Measurements from ENCODE around the gene GPR34. TPM values are rescaled to one million over a fixed set of nuclear protein-coding genes. Genes with fewer than 3 reads are reported as not detected.

The GPR34 gene, protein sequence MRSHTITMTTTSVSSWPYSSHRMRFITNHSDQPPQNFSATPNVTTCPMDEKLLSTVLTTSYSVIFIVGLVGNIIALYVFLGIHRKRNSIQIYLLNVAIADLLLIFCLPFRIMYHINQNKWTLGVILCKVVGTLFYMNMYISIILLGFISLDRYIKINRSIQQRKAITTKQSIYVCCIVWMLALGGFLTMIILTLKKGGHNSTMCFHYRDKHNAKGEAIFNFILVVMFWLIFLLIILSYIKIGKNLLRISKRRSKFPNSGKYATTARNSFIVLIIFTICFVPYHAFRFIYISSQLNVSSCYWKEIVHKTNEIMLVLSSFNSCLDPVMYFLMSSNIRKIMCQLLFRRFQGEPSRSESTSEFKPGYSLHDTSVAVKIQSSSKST
- 10 to 100 TPM; 16.2 to 66.3 (median 55.6) TPM for total RNA-seq

DNA sequence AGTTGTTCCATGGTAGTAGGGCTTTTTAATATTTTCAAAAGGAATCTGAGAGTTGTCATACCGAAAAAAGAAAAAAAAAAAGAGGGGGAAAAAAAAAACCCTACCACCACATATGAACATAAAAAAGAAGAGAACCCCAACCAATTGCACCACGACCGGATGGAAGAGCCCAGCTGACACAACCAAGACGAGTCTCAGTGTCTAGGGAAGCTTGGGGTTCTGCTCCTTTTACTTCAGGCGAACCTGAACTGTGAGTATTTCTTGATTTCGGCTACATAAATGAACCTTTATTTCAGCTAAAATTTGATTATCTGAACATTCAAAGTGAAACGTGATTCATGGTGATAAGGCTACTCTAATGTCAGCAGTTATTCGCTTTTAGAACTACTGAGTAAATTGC lies at the start of gene GPR34:
TSS of gene GPR34 (plus strand) at position 139 of the 400 bp plus-strand sequence. CDS start 6,661 bp downstream, outside the sequence.
- TF ChIP-seq, protein P1, sequence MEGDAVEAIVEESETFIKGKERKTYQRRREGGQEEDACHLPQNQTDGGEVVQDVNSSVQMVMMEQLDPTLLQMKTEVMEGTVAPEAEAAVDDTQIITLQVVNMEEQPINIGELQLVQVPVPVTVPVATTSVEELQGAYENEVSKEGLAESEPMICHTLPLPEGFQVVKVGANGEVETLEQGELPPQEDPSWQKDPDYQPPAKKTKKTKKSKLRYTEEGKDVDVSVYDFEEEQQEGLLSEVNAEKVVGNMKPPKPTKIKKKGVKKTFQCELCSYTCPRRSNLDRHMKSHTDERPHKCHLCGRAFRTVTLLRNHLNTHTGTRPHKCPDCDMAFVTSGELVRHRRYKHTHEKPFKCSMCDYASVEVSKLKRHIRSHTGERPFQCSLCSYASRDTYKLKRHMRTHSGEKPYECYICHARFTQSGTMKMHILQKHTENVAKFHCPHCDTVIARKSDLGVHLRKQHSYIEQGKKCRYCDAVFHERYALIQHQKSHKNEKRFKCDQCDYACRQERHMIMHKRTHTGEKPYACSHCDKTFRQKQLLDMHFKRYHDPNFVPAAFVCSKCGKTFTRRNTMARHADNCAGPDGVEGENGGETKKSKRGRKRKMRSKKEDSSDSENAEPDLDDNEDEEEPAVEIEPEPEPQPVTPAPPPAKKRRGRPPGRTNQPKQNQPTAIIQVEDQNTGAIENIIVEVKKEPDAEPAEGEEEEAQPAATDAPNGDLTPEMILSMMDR (IDR thresholded peaks at IDR 0.05; ENCODE audit: low read depth) = no peak

DNA sequence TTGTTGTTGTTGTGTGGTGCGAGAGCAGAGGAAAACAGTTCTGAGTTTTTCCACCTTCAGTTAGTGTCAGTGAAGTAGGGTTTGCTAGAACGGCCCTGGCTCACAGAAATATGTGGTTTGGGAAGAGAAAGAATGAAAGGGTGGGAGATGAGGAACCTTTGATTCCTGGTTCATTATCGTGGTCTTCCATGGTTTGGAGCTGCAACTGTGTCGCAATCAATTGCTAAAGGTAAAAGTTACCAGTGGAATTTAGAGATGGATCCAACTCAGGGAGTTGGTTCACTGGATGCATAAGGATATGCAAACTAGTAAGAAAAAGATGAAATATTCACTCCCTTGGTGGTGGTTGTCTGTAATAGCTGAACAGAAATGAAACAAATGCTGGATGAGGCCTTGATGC lies 35.6 kb upstream of the GPR34 start:
- TF ChIP-seq, protein P1 (IDR thresholded peaks at IDR 0.05; ENCODE audit: low read depth) = no peak

DNA sequence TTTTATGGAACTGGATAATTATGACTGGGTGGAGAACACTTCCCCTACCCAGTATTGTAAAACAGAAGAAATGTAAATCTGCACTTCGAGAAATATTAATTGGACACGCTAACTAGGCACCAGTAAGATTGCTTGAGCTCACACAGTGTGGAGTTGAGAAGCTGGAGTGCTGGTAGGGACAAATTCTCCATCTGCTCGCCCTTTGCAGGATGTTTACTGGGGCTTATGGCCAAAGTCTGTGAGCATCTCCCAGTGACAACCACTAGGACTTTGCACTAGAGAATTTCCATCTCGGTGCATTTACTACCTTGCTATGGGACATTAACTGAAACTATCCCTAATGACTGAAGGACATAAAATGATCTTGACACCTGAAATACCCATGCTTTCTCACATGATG lies 33.7 kb upstream of the GPR34 start:
- TF ChIP-seq, protein P1 (IDR thresholded peaks at IDR 0.05; ENCODE audit: low read depth) = no peak

DNA sequence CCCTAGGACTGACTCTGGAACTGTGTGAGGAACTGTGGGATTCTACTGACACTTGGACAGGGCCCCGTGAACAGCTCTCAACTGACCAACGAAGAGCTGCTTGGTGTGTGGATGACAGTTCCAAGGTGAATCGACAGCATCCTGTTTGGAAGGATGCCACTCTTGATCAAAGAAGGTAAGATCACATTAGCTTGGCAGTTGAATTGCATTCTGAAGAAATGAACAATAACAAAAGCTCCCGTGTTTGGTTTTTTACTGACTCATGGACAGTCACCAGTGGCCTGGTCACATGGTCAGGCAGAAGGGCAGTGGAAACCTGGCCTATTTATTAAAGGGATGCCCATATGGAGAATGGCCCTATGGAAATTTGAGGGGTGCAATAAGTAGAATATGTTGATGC lies 33.1 kb upstream of the GPR34 start:
- TF ChIP-seq, protein P1 (IDR thresholded peaks at IDR 0.05; ENCODE audit: low read depth) = no peak

DNA sequence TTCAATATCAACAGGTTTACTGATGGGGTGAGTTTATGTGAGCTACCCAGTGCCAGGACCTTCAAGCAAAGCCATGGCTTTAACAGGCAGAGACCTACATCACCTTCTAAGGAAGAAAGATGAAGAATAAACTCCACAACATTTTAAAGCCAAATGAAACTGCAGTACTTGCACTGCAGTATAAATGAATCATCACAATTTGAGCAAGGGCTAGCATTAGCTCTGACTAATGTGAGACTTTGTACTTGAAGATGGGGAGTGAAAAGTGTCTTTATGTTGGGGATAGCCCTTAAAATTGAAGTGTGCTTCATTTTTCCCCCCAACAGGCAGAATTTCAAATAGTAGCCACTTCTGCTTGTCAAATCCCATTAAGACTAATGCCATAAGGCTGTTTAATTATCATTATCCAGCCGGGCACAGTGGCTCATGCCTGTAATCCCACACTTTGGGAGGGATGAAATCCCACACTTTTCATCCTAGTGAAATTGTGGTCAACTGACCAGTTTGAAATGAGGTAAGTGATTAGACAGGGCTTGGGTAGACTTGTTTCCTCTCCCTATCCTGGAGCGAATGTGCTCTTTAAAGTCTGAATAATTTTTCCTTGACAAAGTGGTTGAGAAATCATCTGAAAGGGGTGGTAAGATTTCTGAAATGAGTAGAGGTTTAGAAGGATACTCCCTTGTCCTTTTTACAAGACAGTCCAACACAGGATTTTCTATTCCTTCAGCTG lies 27.2 kb upstream of the GPR34 start:
- TF ChIP-seq, protein P1 (IDR thresholded peaks at IDR 0.05; ENCODE audit: low read depth) = no peak

DNA sequence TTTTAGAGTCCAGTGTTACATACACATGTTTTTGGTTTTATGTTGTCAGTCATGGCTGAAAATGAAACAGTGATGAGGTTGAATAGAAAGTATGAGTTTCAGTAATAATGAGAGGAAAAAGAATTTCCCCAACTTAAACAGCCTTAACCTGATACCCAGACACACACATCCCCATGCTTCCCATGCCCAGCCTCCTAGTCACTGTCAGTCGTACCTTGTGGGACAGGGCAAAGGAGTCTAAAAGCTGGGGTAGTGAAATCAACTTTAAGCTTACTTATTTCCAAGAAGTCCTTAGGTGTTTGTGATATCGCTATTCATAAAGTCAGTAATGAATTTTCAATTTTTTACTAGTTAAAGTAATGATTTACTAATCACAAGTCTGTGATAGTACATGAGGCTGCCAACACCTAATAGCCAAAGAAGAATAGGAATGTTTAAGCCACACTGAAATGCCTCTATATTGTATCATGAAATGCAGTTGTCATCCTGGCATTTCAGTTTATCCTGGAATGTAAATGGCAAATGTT lies 24.3 kb upstream of the GPR34 start:
- TF ChIP-seq, protein P1 (IDR thresholded peaks at IDR 0.05; ENCODE audit: low read depth) = no peak

DNA sequence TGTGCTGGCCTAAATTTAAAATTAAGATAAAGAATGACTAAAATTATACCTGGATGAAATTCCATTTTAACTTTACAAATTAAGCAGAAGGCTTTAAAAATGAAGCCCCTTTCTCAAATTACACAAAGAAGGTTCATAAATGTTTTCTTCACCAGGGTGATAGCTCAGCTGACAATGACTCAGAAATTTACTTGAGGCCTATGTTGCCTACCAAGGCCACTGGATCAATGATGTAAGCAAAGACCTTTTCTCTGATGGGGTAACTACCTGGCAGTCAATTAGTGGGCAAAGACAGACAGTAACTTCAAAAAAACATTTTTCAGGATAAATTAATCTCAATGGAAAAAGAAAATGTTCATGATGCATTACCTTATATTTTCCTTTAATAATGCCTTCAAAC lies 23.9 kb upstream of the GPR34 start:
- TF ChIP-seq, protein P1 (IDR thresholded peaks at IDR 0.05; ENCODE audit: low read depth) = no peak

Measured in subcutaneous adipose tissue (tissue), 4 donors.